Measurements from ENCODE around the gene BIN1.

Gene BIN1

DNA sequence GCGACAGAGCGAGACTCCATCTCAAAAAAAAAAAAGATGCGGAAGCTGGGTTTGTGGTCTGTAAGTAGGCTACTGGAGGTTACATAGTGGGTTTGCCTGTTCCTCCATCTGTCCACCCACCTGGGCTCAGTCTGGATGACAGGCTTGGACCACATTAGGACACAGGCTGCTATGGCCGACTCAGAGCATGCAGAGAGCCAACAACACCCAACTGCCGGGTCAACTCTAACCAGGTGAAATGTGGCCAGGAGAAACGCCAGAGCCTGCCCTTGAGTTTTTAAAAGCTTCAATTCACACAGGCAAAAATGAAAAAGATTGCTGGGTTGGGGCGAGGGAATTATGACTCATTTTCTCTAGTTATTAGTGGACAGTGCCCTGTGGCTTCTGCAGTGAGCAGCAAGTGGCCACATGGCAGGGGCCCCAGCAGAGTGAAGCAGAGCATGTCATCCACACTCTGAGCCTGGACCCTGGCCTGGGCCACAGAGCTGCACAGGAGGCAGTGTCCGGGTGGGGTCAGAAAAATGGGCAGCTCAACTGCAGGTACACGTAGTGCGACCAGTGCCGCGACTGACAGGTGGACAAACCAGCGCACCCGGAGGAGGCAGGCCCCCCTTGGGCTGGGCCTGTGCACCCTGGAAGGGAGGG lies 67.4 kb downstream of the BIN1 start:
- Mint-ChIP-seq H3K4me3 (no peak overlapping the region), H3K27me3 (ENCODE audit: low read depth) (no peaks in the 10 kb centered on the region), H3K27ac (no peak overlapping the region), H3K9me3 (no peaks in the 10 kb centered on the region), H3K36me3 (ENCODE audit: low read depth) (no peaks in the 10 kb centered on the region), H3K4me1 (peaks cover 22% of the 10 kb centered on the region)
- TF ChIP-seq CTCF (IDR thresholded peaks at IDR 0.05; ENCODE audit: unreplicated experiment in 3 of 3), result no peak

DNA sequence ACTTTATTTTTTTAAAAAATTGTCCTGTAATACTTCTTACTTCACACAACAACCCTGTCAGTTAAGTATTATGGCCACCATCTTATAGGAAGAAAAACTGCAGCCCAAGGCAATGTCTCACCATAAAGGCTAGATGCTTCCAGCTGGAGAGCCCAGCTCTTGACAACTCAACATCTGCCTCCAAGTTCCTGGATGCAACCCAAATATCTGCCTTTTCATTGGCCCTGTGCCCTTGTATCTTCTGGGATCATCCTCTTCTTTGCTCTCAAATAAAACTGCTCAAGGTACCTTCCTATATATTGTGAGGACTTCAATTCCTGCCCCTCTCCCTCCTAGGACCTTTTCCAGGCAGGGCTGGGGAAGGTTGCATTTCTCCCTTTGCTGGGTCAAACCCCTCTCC lies 69.5 kb downstream of the BIN1 start:
- Mint-ChIP-seq H3K27me3 (ENCODE audit: low read depth) (no peaks in the 10 kb centered on the region), H3K9me3 (no peaks in the 10 kb centered on the region), H3K36me3 (ENCODE audit: low read depth) (no peaks in the 10 kb centered on the region), H3K4me1 (peaks cover 35% of the 10 kb centered on the region), H3K4me3 (no peak overlapping the region), H3K27ac (peak overlapping the region; percentile 21 to 54 (median 43))
- TF ChIP-seq CTCF (IDR thresholded peaks at IDR 0.05; ENCODE audit: unreplicated experiment in 3 of 3), result no peak

- Mint-ChIP-seq H3K4me1 (peaks cover 42% of the 10 kb centered on the region), H3K27me3 (ENCODE audit: low read depth) (no peaks in the 10 kb centered on the region), H3K9me3 (no peaks in the 10 kb centered on the region), H3K4me3 (no peak overlapping the region), H3K36me3 (ENCODE audit: low read depth) (no peaks in the 10 kb centered on the region), H3K27ac (peak overlapping the region; percentile 86 to 91 (median 89))
- no peak for TF ChIP-seq CTCF (IDR thresholded peaks at IDR 0.05; ENCODE audit: unreplicated experiment in 3 of 3)
Observed at GRCh38 chr2:127034883-127035611, 71.9 kb downstream of the BIN1 start.

GRCh38 chr2:127034051-127034450 lies 72.9 kb downstream of the BIN1 start:
- no peaks in the 10 kb centered on the region for H3K36me3 Mint-ChIP-seq (ENCODE audit: low read depth)
- H3K4me3 Mint-ChIP-seq, result no peak overlapping the region
- no peaks in the 10 kb centered on the region for H3K27me3 Mint-ChIP-seq (ENCODE audit: low read depth)
- H3K9me3 Mint-ChIP-seq, result no peaks in the 10 kb centered on the region
- no peak for TF ChIP-seq CTCF (IDR thresholded peaks at IDR 0.05; ENCODE audit: unreplicated experiment in 3 of 3)
- H3K27ac Mint-ChIP-seq, result peak overlapping the region; percentile 30 to 41 (median 37)
- peaks cover 48% of the 10 kb centered on the region for H3K4me1 Mint-ChIP-seq

- Mint-ChIP-seq H3K4me1 (peaks cover 38% of the 10 kb centered on the region), H3K27ac (peak overlapping the region in 2 of 3 experiments; percentile 30 to 60)
Observed at GRCh38 chr2:127032621-127033020, 74.3 kb downstream of the BIN1 start.

More at GRCh38 chr2:127032621-127033020, 74.3 kb downstream of the BIN1 start:
- TF ChIP-seq CTCF (IDR thresholded peaks at IDR 0.05; ENCODE audit: unreplicated experiment in 3 of 3), result no peak
- H3K9me3 Mint-ChIP-seq, result no peaks in the 10 kb centered on the region
- no peaks in the 10 kb centered on the region for H3K27me3 Mint-ChIP-seq (ENCODE audit: low read depth)
- no peaks in the 10 kb centered on the region for H3K36me3 Mint-ChIP-seq (ENCODE audit: low read depth)
- H3K4me3 Mint-ChIP-seq, result no peak overlapping the region

All from nephron (organoid).